Measurements from ENCODE around the gene B3GNT8.
"Not testable (repeated sequence)": the region's sequence is repeated elsewhere in the genome, so short reads cannot be mapped to it uniquely, and the experiment has no call there.

Gene B3GNT8

GRCh38 chr19:41436674-41436951, 9.4 kb upstream of the B3GNT8 start:
- no peak for DNase-seq (ENCODE audit: low spot score)

GRCh38 chr19:41435936-41436673, 8.9 kb upstream of the B3GNT8 start:
- no peak for DNase-seq (ENCODE audit: low spot score)

GRCh38 chr19:41435376-41435775, 8.2 kb upstream of the B3GNT8 start:
- not testable (repeated sequence) for DNase-seq (ENCODE audit: low spot score)

GRCh38 chr19:41434450-41434849, 7.3 kb upstream of the B3GNT8 start:
- no peak for DNase-seq (ENCODE audit: low spot score)

- DNase-seq (ENCODE audit: low spot score) = no peak
These were observed 6.0 kb upstream of the B3GNT8 start for GRCh38 chr19:41433171-41433570.

GRCh38 chr19:41431426-41432386, 4.5 kb upstream of the B3GNT8 start:
- DNase-seq (ENCODE audit: low spot score) = no peak

- no peak for DNase-seq (ENCODE audit: low spot score)
These were observed 3.7 kb upstream of the B3GNT8 start for GRCh38 chr19:41430922-41431321.

- no peak for DNase-seq (ENCODE audit: low spot score)
These were observed 1.3 kb upstream of the B3GNT8 start for GRCh38 chr19:41428481-41428859.

GRCh38 chr19:41427647-41428480, 690 bp upstream of the B3GNT8 start:
- no peak for DNase-seq (ENCODE audit: low spot score)

GRCh38 chr19:41426116-41426841, 895 bp downstream of the B3GNT8 start:
- no peak for DNase-seq (ENCODE audit: low spot score)

GRCh38 chr19:41425174-41426115, 1.7 kb downstream of the B3GNT8 start:
- DNase-seq (ENCODE audit: low spot score) = no peak

GRCh38 chr19:41424335-41425173, 2.6 kb downstream of the B3GNT8 start:
- no peak for DNase-seq (ENCODE audit: low spot score)

- no peak for DNase-seq (ENCODE audit: low spot score)
These were observed 4.2 kb downstream of the B3GNT8 start for GRCh38 chr19:41422955-41423354.

GRCh38 chr19:41422456-41422855, 4.7 kb downstream of the B3GNT8 start:
- no peak for DNase-seq (ENCODE audit: low spot score)

GRCh38 chr19:41421973-41422372, 5.2 kb downstream of the B3GNT8 start:
- no peak for DNase-seq (ENCODE audit: low spot score)

GRCh38 chr19:41421314-41421713, 5.9 kb downstream of the B3GNT8 start:
- no peak for DNase-seq (ENCODE audit: low spot score)

- no peak for DNase-seq (ENCODE audit: low spot score)
These were observed 6.9 kb downstream of the B3GNT8 start for GRCh38 chr19:41420101-41420880.

- no peak for DNase-seq (ENCODE audit: low spot score)
These were observed 10.9 kb downstream of the B3GNT8 start for GRCh38 chr19:41416194-41416674.

GRCh38 chr19:41415154-41415571, 12.0 kb downstream of the B3GNT8 start:
- DNase-seq (ENCODE audit: low spot score) = no peak
